GM19438 (cell line): ENCODE data around the gene GFPT2.
A peak's percentile ranks its signal among the peaks of the same experiment; 100 is the strongest.

ENCODE experiments used
- ATAC-seq: cut with Tn5 transposase; IDR thresholded peaks from one replicate; pipeline ENCODE4 v1.9.1; 2021; ENCODE audit warnings: low read depth; ENCODE audit not compliant: unreplicated experiment

Gene GFPT2

GRCh38 chr5:180335614-180336233 lies 17.4 kb downstream of the GFPT2 start:
- ATAC-seq: no peak

- no peak for ATAC-seq
These were observed 18.2 kb downstream of the GFPT2 start for GRCh38 chr5:180334751-180335613.

- ATAC-seq: no peak
These were observed 19.0 kb downstream of the GFPT2 start for GRCh38 chr5:180334176-180334575.

- ATAC-seq: no peak
These were observed 19.5 kb downstream of the GFPT2 start for GRCh38 chr5:180333661-180334060.

GRCh38 chr5:180332861-180333260 lies 20.3 kb downstream of the GFPT2 start:
- no peak for ATAC-seq

- ATAC-seq: no peak
These were observed 21.1 kb downstream of the GFPT2 start for GRCh38 chr5:180332051-180332517.

GRCh38 chr5:180331647-180331950 lies 21.5 kb downstream of the GFPT2 start:
- no peak for ATAC-seq

GRCh38 chr5:180330810-180331646 lies 22.1 kb downstream of the GFPT2 start:
- ATAC-seq: no peak

GRCh38 chr5:180330270-180330648 lies 22.9 kb downstream of the GFPT2 start:
- ATAC-seq: no peak

- ATAC-seq: no peak
These were observed 23.4 kb downstream of the GFPT2 start for GRCh38 chr5:180329606-180330269.

GRCh38 chr5:180329138-180329435 lies 24.0 kb downstream of the GFPT2 start:
- no peak for ATAC-seq

- ATAC-seq: peak; percentile 87
These were observed 24.6 kb downstream of the GFPT2 start for GRCh38 chr5:180328296-180329137.

- ATAC-seq: no peak
These were observed 26.1 kb downstream of the GFPT2 start for GRCh38 chr5:180326989-180327565.

GRCh38 chr5:180324601-180324950 lies 28.6 kb downstream of the GFPT2 start:
- no peak for ATAC-seq

GRCh38 chr5:180323941-180324600 lies 29.1 kb downstream of the GFPT2 start:
- ATAC-seq: no peak

GRCh38 chr5:180323160-180323559 lies 30.0 kb downstream of the GFPT2 start:
- ATAC-seq: no peak

- ATAC-seq: no peak
These were observed 34.6 kb downstream of the GFPT2 start for GRCh38 chr5:180318456-180319089.

GRCh38 chr5:180316586-180316985 lies 36.5 kb downstream of the GFPT2 start:
- no peak for ATAC-seq

GRCh38 chr5:180315762-180316212 lies 37.3 kb downstream of the GFPT2 start:
- peak; percentile 78 for ATAC-seq
